GM12878 (cell line): Measurements from ENCODE around the gene PDCL3. TPM values are rescaled to one million over a fixed set of nuclear protein-coding genes. Genes with fewer than 3 reads are reported as not detected.

Source experiments
- ATAC-seq: fragments of 200-7000 bp; cut with Tn5 transposase; 3 replicates; pipeline ENCODE4 v1.9.1; 2020; ENCODE audit warnings: mild to moderate bottlenecking, moderate library complexity
- BruUV-seq: library from RNA; stranded (reverse); fragments of 400-500 nt; replicated peaks from 2 replicates; lab custom pipeline; 2021; lab: Mats Ljungman, UMichigan
- CTCF ChIA-PET: fragments of 300-600 bp; sonication (Branson Sonifier 250); formaldehyde crosslinking; extraction: SDS; loops from one replicate; lab custom pipeline; 2021; ENCODE audit warnings: inconsistent platforms; lab: Yijun Ruan, JAX
- POLR2A ChIA-PET: fragments of 350-600 bp; formaldehyde crosslinking; extraction: SDS; loops from one replicate; lab custom pipeline; 2021; ENCODE audit warnings: inconsistent platforms; lab: Charles Lee
- RAD21 ChIA-PET: fragments of 300-600 bp; sonication (Branson Sonifier 250); formaldehyde crosslinking; loops from one replicate; lab custom pipeline; 2023; ENCODE audit warnings: antibody characterized with exemption; ENCODE audit not compliant: unreplicated experiment; lab: Charles Lee
- SMC1A ChIA-PET: fragments of 300-600 bp; sonication (Branson Sonifier 250); formaldehyde crosslinking; loops from one replicate; lab custom pipeline; 2023; ENCODE audit not compliant: unreplicated experiment, uncharacterized antibody; lab: Charles Lee
- DNase-seq: peaks from one replicate; pipeline ENCODE4 v3.0.0-alpha.2; 2011; ENCODE audit warnings: low read depth, low spot score
- FAIRE-seq: peaks from 3 replicates; lab custom pipeline; 2011; peaks lifted over from hg19 to GRCh38; lab: Jason Lieb, UNC
- H2AFZ ChIP-seq: 2 replicates; pipeline ENCODE4 v1.6.0; 2011; ENCODE audit warnings: low read depth, low read length, control low read depth; ENCODE audit not compliant: control insufficient read depth
- H3K27ac ChIP-seq: 2 replicates; pipeline ENCODE4 v1.5.1; 2011; ENCODE audit warnings: control low read depth; ENCODE audit not compliant: control insufficient read depth, insufficient read depth
- H3K27me3 ChIP-seq, 2 experiments: replicated peaks in 1 of 2; 2 replicates each; pipeline versions ENCODE4 v1.6.0 to v1.6.1; 2011; ENCODE audit warnings: low read length in 1 of 2; ENCODE audit not compliant: control insufficient read depth in 2 of 2, insufficient read depth in 2 of 2
- H3K36me3 ChIP-seq, 2 experiments: 2 replicates each; pipeline ENCODE4 v1.5.1; 2011; ENCODE audit warnings: low read length in 1 of 2; ENCODE audit not compliant: control insufficient read depth in 2 of 2, insufficient read depth in 2 of 2
- H3K4me1 ChIP-seq: 2 replicates; pipeline ENCODE4 v1.6.1; 2011; ENCODE audit warnings: mild to moderate bottlenecking, low read length, moderate library complexity, mixed read lengths; ENCODE audit not compliant: control insufficient read depth, insufficient read depth
- H3K4me2 ChIP-seq: 2 replicates; pipeline ENCODE4 v1.6.0; 2011; ENCODE audit warnings: control low read depth; ENCODE audit not compliant: control insufficient read depth, insufficient read depth
- H3K4me3 ChIP-seq: fragments of 200-600 bp; sonication (generic); 2 replicates; pipeline ENCODE4 v1.5.1; 2016
- H3K79me2 ChIP-seq: 2 replicates; pipeline ENCODE4 v1.6.0; 2011; ENCODE audit warnings: low read length; ENCODE audit not compliant: control insufficient read depth, insufficient read depth
- H3K9ac ChIP-seq: 2 replicates; pipeline ENCODE4 v1.8.0; 2011; ENCODE audit warnings: low read length, control low read depth, mixed read lengths; ENCODE audit not compliant: control insufficient read depth, insufficient read depth
- H3K9me3 ChIP-seq: replicated peaks from 3 replicates; pipeline ENCODE4 v1.5.1; 2011; ENCODE audit warnings: mild to moderate bottlenecking, low read length; ENCODE audit not compliant: control insufficient read depth, insufficient read depth
- H4K20me1 ChIP-seq: 2 replicates; pipeline ENCODE4 v1.6.0; 2011; ENCODE audit not compliant: control insufficient read depth, insufficient read depth
- ATF7 ChIP-seq: fragments of 450-650 bp; IDR thresholded peaks from 2 replicates; pipeline ENCODE4 v1.6.1; 2016; ENCODE audit warnings: low read depth, mild to moderate bottlenecking
- BACH1 ChIP-seq: fragments of 450-650 bp; IDR thresholded peaks from 2 replicates; pipeline ENCODE4 v1.6.1; 2017; ENCODE audit warnings: mild to moderate bottlenecking, borderline replicate concordance
- CHD4 ChIP-seq: fragments of 200-600 bp; sonication (generic); IDR thresholded peaks from 2 replicates; pipeline ENCODE4 v1.6.1; 2016; ENCODE audit warnings: mild to moderate bottlenecking
- CREB1 ChIP-seq: IDR thresholded peaks from 2 replicates; pipeline ENCODE4 v1.6.1; 2012; ENCODE audit warnings: low read depth, mild to moderate bottlenecking, inconsistent platforms
- MEF2A ChIP-seq: IDR thresholded peaks from 2 replicates; pipeline ENCODE4 v1.6.1; 2011; ENCODE audit warnings: low read depth, mild to moderate bottlenecking, low read length, moderate library complexity; ENCODE audit not compliant: insufficient read depth
- NFXL1 ChIP-seq: fragments of 450-650 bp; IDR thresholded peaks from 2 replicates; pipeline ENCODE4 v1.6.1; 2017; ENCODE audit warnings: antibody characterized with exemption, mild to moderate bottlenecking, borderline replicate concordance
- RUNX3 ChIP-seq: IDR thresholded peaks from 2 replicates; pipeline ENCODE4 v1.6.1; 2012; ENCODE audit warnings: low read length, inconsistent platforms
- SMAD5 ChIP-seq: IDR thresholded peaks from 2 replicates; pipeline ENCODE4 v1.6.1; 2016; ENCODE audit warnings: antibody characterized with exemption, low read depth
- SP1 ChIP-seq: IDR thresholded peaks from one replicate; pipeline ENCODE4 v1.6.1; 2011; ENCODE audit warnings: low read depth, low read length
- WGBS: methylation state at CpG from one replicate; pipeline ENCODE4 v1.1.6; 2016; ENCODE audit warnings: low lambda C conversion rate; ENCODE audit not compliant: insufficient replicate concordance, insufficient coverage; ENCODE audit errors: missing lambda C conversion rate; 5-methylcytosine and 5-hydroxymethylcytosine counted together
- in situ Hi-C: fragments of 300-500 bp; cut with MboI; formaldehyde crosslinking; loops from 9 replicates; pipeline ENCODE4 v1.14.3; 2018; ENCODE audit warnings: mixed read lengths
- intact Hi-C: fragments of 100-400 bp; cut with micrococcal nuclease; formaldehyde crosslinking; loops from one replicate; pipeline ENCODE4 v1.14.2; 2022; ENCODE audit not compliant: unreplicated experiment
- polyA plus RNA-seq, 11 experiments: library from polyadenylated mRNA; depleted of rRNA in 4 of 11; unstranded in 6 of 11; stranded (reverse) in 5 of 11; fragments of >200 nt; fragmentation: Nextera tagmentation in 4 of 11; fragmentation: Illumina TruSeq in 1 of 11; extraction: Ambion mirVana in 4 of 11; extraction: Trizol in 1 of 11; gene quantifications; 1 replicate in 1 of 11; 2 replicates in 10 of 11; pipeline versions ENCODE4 v1.2.1 to v1.2.3, GENCODE V29; 2011 to 2016; ENCODE audit warnings: inconsistent platforms in 2 of 11, missing spikeins in 2 of 11, low read depth in 1 of 11
- total RNA-seq, 4 experiments: library from RNA; depleted of rRNA in 3 of 4; stranded (reverse); fragments of >200 nt in 3 of 4; fragmentation: Illumina TruSeq in 1 of 4; extraction: Trizol in 1 of 4; gene quantifications; 2 replicates each; pipeline versions ENCODE4 v1.2.1 to v1.2.3, GENCODE V29; 2013 to 2021
- TF ChIP-seq, protein P1 (sequence below): IDR thresholded peaks from 2 replicates; pipeline ENCODE4 v1.6.1; 2012; ENCODE audit warnings: improper control_type of control experiment, low read depth, low read length; ENCODE audit not compliant: insufficient replicate concordance

PDCL3 gene
- total and polyA plus RNA-seq, 10 of the 15 experiments (the other 5 are each of a cell fraction or from before 2014, with no cell fraction given): 22.9 to 111 (median 51.1) TPM

DNA sequence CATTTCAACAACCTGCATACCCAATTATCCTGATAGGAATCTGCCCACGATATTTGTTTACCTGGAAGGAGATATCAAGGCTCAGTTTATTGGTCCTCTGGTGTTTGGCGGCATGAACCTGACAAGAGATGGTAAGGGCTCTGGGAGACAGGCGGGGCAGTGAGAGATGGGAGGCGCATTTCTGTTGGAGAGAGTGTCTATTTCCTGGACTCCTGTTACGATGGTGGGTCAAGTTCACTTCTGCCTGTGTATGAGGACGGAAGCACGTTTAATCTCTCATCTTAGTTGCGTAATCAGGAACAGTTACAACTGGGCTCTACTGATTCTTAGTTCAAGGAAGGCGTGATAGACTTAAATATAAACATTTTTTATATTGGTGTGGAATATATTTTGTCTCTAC lies 8.9 kb downstream of the PDCL3 start:
- intact Hi-C loops (no loop called here), in situ Hi-C loops (no loop called here)
- FAIRE-seq (no peak), ATAC-seq (no peak), DNase-seq (no peak)
- Histone ChIP-seq H3K27ac (no peak overlapping the region), H3K9ac (no peak overlapping the region), H4K20me1 (no peaks in the 10 kb centered on the region), H3K27me3 (no peaks in the 10 kb centered on the region), H3K4me1 (peaks cover 5% of the 10 kb centered on the region; the same call in 1 of the 2 replicates), H3K9me3 (no peaks in the 10 kb centered on the region), H3K79me2 (no peaks in the 10 kb centered on the region), H3K4me2 (no peak overlapping the region), H3K36me3 (peaks cover 0 to 10% of the 10 kb centered on the region in 2 experiments; a peak in 1 of 4 replicates), H3K4me3 (no peak overlapping the region), H2AFZ (no peak overlapping the region)
- 97% methylated on average over 9 of the region's 9 CpGs for WGBS
- ChIA-PET CTCF (interaction anchor here (0.7 to 1.5 kb wide), 3 partner anchors 9 to 67 kb away, joined by 3 to 5 read pairs (median 3); no protein-coding TSS in a partner anchor), POLR2A (interaction anchor here (0.6 kb wide), 1 partner anchor 26 kb away, joined by 6 read pairs; no protein-coding TSS in a partner anchor), RAD21 (no interaction called here), SMC1A (no interaction called here)
- BruUV-seq: no TSS peak
- no peak for TF ChIP-seq CHD4
- TF ChIP-seq BACH1: no peak

DNA sequence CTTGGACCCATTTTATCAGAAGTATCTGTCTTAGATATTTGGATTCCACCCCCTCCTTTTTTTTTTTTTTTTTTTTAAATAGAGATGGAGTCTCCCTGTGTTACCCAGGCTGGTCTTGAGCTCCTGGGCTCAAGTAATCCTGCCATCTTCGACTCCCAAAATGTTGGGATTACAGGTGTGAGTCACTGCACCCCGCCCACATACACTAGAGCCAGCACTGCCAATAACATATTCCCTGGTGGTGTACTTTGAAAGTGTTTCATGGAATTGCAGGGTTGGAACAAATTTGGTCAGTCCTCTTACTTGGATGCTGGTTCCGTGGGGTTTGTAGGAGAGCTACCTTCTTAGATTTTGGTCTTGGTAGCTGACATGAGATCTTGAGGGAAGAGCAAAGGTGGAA lies 15.0 kb downstream of the PDCL3 start:
- Histone ChIP-seq H3K4me2 (no peak overlapping the region), H3K4me3 (no peak overlapping the region), H3K36me3 (peaks cover 0 to 5% of the 10 kb centered on the region in 2 experiments; a peak in 1 of 4 replicates), H3K9ac (no peak overlapping the region), H3K79me2 (no peaks in the 10 kb centered on the region), H3K9me3 (no peaks in the 10 kb centered on the region), H3K4me1 (peaks cover 10% of the 10 kb centered on the region), H4K20me1 (no peaks in the 10 kb centered on the region), H3K27me3 (no peaks in the 10 kb centered on the region), H2AFZ (no peak overlapping the region), H3K27ac (no peak overlapping the region)
- BruUV-seq: no TSS peak
- ATAC-seq (no peak), DNase-seq (no peak), FAIRE-seq (no peak)
- ChIA-PET SMC1A (interaction anchor here (0.9 kb wide), 1 partner anchor 10 kb away, joined by 4 read pairs; no protein-coding TSS in a partner anchor), CTCF (interaction anchor here (0.6 to 1.0 kb wide), 2 partner anchors 18 to 315 kb away, joined by 3 read pairs; no protein-coding TSS in a partner anchor), RAD21 (no interaction called here), POLR2A (interaction anchor here (0.6 kb wide), 1 partner anchor 681 kb away, joined by 7 read pairs; no protein-coding TSS in a partner anchor)
- intact Hi-C loops: no loop called here
- in situ Hi-C loops: no loop called here
- 81% methylated on average over 3 of the region's 3 CpGs for WGBS
- no peak for TF ChIP-seq ATF7
- TF ChIP-seq NFXL1: no peak
- TF ChIP-seq, protein P1, sequence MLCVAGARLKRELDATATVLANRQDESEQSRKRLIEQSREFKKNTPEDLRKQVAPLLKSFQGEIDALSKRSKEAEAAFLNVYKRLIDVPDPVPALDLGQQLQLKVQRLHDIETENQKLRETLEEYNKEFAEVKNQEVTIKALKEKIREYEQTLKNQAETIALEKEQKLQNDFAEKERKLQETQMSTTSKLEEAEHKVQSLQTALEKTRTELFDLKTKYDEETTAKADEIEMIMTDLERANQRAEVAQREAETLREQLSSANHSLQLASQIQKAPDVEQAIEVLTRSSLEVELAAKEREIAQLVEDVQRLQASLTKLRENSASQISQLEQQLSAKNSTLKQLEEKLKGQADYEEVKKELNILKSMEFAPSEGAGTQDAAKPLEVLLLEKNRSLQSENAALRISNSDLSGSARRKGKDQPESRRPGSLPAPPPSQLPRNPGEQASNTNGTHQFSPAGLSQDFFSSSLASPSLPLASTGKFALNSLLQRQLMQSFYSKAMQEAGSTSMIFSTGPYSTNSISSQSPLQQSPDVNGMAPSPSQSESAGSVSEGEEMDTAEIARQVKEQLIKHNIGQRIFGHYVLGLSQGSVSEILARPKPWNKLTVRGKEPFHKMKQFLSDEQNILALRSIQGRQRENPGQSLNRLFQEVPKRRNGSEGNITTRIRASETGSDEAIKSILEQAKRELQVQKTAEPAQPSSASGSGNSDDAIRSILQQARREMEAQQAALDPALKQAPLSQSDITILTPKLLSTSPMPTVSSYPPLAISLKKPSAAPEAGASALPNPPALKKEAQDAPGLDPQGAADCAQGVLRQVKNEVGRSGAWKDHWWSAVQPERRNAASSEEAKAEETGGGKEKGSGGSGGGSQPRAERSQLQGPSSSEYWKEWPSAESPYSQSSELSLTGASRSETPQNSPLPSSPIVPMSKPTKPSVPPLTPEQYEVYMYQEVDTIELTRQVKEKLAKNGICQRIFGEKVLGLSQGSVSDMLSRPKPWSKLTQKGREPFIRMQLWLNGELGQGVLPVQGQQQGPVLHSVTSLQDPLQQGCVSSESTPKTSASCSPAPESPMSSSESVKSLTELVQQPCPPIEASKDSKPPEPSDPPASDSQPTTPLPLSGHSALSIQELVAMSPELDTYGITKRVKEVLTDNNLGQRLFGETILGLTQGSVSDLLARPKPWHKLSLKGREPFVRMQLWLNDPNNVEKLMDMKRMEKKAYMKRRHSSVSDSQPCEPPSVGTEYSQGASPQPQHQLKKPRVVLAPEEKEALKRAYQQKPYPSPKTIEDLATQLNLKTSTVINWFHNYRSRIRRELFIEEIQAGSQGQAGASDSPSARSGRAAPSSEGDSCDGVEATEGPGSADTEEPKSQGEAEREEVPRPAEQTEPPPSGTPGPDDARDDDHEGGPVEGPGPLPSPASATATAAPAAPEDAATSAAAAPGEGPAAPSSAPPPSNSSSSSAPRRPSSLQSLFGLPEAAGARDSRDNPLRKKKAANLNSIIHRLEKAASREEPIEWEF: no peak
- no peak for TF ChIP-seq CREB1
- TF ChIP-seq RUNX3: no peak
- no peak for TF ChIP-seq SMAD5
- TF ChIP-seq SP1: no peak
- no peak for TF ChIP-seq MEF2A
